MCF 10A (cell line): ENCODE results near the gene SMTNL2. TPM values are rescaled to one million over a fixed set of nuclear protein-coding genes. Genes with fewer than 3 reads are reported as not detected.

Experiments
- BruUV-seq: library from RNA; stranded (reverse); fragments of 400-500 nt; replicated peaks from 2 replicates; lab custom pipeline; 2021; lab: Mats Ljungman, UMichigan
- CTCF ChIA-PET: fragments of 300-600 bp; sonication (Branson Sonifier 250); formaldehyde crosslinking; extraction: SDS; loops from one replicate; lab custom pipeline; 2021; ENCODE audit warnings: antibody characterized with exemption, inconsistent platforms; lab: Yijun Ruan, JAX
- POLR2A ChIA-PET: fragments of 300-600, 350-650 bp; sonication (Branson Sonifier 250); formaldehyde crosslinking; extraction: SDS; loops from one replicate; lab custom pipeline; 2020; ENCODE audit warnings: antibody characterized with exemption, inconsistent platforms; lab: Yijun Ruan, JAX
- DNase-seq: peaks from one replicate; pipeline ENCODE4 v3.0.0-alpha.2; 2018; ENCODE audit not compliant: unreplicated experiment
- H3K27ac Mint-ChIP-seq: one replicate; pipeline ENCODE4 v1.8.0; 2022; ENCODE audit warnings: mild to moderate bottlenecking, low read depth, mixed read lengths; ENCODE audit not compliant: unreplicated experiment
- H3K27me3 Mint-ChIP-seq: one replicate; pipeline ENCODE4 v1.8.0; 2022; ENCODE audit warnings: mixed read lengths; ENCODE audit not compliant: insufficient read depth, unreplicated experiment
- H3K36me3 Mint-ChIP-seq: one replicate; pipeline ENCODE4 v1.8.0; 2022; ENCODE audit warnings: mild to moderate bottlenecking, moderate library complexity, mixed read lengths; ENCODE audit not compliant: insufficient read depth, unreplicated experiment
- H3K4me1 Mint-ChIP-seq: one replicate; pipeline ENCODE4 v1.8.0; 2022; ENCODE audit warnings: mixed read lengths; ENCODE audit not compliant: insufficient read depth, unreplicated experiment
- H3K4me3 Mint-ChIP-seq: one replicate; pipeline ENCODE4 v1.8.0; 2022; ENCODE audit warnings: mild to moderate bottlenecking, moderate library complexity, mixed read lengths; ENCODE audit not compliant: unreplicated experiment
- H3K9me3 Mint-ChIP-seq: one replicate; pipeline ENCODE4 v1.8.0; 2022; ENCODE audit warnings: mixed read lengths; ENCODE audit not compliant: unreplicated experiment
- intact Hi-C: fragments of 100-400 bp; cut with micrococcal nuclease; formaldehyde crosslinking; loops from 2 replicates; pipeline ENCODE4 v1.14.1; 2022
- total RNA-seq: library from RNA; stranded (reverse); gene quantifications from 2 replicates; pipeline ENCODE4 v1.2.3, GENCODE V29; 2022
- TF ChIP-seq, protein P1 (sequence below): fragments of 200-600 bp; IDR thresholded peaks from one replicate; pipeline ENCODE4 v1.8.0; 2022; ENCODE audit warnings: antibody characterized with exemption, mild to moderate bottlenecking; ENCODE audit not compliant: unreplicated experiment

The SMTNL2 gene
- total RNA-seq, 1 experiment from 2014 or later = not detected

DNA sequence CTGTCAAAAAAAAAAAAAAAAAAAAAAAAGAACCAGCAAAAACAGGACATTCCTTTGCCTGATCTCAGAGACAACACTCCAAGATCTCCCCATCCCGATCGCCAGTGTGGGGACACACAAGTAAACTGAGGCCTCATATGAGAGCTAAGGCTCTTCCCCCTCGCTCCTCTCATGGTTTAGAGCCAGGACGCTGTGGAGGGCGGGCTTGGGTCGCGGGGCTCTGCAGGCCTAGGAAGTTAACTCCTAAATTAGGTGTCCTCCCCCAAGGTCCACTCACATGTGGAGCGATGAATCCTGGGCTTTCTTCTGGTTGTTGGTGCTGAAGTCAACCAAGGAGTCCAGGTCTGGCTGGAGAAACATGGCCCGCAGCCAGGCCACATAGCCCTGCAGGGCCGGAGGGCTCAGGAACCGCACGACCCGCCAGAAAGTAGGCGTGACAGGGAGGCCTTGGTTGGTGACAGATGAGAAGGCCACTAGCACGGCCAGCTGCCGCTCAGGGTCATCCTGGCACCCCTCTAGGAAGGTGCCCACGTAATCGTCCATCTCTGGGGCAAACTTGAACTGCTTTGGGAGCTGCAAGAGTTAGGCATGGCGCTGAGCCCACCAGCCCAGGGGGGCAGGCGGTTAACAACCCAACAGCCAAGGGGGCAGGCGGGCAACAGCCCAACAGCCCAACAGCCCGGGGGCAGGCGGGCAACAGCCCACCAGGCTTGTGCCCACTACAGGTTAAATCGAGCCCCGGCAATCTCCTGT, 34.4 kb upstream of the SMTNL2 start:
- no peaks in the 10 kb centered on the region for H3K27me3 Mint-ChIP-seq

DNA sequence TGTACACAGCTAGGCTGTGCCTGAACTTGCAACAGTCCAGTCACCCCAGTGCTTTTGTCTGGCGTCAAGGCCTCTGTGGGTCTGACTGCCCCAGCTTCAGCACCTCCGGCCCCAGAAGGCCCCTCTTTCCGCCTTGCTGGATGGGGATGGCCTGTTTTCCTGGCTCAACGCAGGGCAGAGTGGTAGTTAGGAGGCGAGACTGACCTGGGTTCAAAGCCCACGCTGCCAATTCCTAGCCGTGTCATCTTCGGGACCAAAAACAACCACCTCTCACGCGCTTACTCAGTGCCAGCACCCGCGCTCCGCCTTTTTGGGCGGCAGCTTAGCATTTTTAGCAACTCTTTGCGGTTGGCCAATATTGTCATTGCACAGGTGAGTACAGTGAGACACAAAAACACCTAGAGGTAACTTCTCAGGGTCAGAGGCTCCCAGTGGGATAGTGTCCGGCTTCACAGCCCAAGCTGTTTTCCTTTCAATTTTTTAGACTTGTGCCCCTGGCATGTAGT, 33.7 kb upstream of the SMTNL2 start:
- CTCF ChIA-PET = interaction anchor here (1.2 to 1.6 kb wide), 2 partner anchors 17 to 130 kb away, joined by 3 to 4 read pairs; no protein-coding TSS in a partner anchor
- POLR2A ChIA-PET = no interaction called here
- H3K36me3 Mint-ChIP-seq = peaks cover 84% of the 10 kb centered on the region
- H3K27ac Mint-ChIP-seq = no peak overlapping the region
- BruUV-seq = no TSS peak
- H3K4me3 Mint-ChIP-seq = no peak overlapping the region
- H3K4me1 Mint-ChIP-seq = peaks cover under 1% of the 10 kb centered on the region
- TF ChIP-seq, protein P1, sequence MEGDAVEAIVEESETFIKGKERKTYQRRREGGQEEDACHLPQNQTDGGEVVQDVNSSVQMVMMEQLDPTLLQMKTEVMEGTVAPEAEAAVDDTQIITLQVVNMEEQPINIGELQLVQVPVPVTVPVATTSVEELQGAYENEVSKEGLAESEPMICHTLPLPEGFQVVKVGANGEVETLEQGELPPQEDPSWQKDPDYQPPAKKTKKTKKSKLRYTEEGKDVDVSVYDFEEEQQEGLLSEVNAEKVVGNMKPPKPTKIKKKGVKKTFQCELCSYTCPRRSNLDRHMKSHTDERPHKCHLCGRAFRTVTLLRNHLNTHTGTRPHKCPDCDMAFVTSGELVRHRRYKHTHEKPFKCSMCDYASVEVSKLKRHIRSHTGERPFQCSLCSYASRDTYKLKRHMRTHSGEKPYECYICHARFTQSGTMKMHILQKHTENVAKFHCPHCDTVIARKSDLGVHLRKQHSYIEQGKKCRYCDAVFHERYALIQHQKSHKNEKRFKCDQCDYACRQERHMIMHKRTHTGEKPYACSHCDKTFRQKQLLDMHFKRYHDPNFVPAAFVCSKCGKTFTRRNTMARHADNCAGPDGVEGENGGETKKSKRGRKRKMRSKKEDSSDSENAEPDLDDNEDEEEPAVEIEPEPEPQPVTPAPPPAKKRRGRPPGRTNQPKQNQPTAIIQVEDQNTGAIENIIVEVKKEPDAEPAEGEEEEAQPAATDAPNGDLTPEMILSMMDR = no peak
- no peaks in the 10 kb centered on the region for H3K9me3 Mint-ChIP-seq
- no peak for DNase-seq
- no peaks in the 10 kb centered on the region for H3K27me3 Mint-ChIP-seq
- intact Hi-C loops = no loop called here

More for the DNA sequence above, 34.4 kb upstream of the SMTNL2 start:
- intact Hi-C loops = no loop called here
- Mint-ChIP-seq H3K9me3 (no peaks in the 10 kb centered on the region), H3K4me1 (no peaks in the 10 kb centered on the region), H3K4me3 (no peak overlapping the region), H3K36me3 (peaks cover 87% of the 10 kb centered on the region), H3K27ac (no peak overlapping the region)
- TF ChIP-seq, protein P1 = no peak
- CTCF ChIA-PET = interaction anchor here (0.6 to 0.7 kb wide), 2 partner anchors 16 to 98 kb away, joined by 3 read pairs; no protein-coding TSS in a partner anchor
- DNase-seq = no peak
- no TSS peak for BruUV-seq
- POLR2A ChIA-PET = interaction anchor here (0.5 kb wide), 1 partner anchor 133 kb away, joined by 3 read pairs; no protein-coding TSS in a partner anchor

DNA sequence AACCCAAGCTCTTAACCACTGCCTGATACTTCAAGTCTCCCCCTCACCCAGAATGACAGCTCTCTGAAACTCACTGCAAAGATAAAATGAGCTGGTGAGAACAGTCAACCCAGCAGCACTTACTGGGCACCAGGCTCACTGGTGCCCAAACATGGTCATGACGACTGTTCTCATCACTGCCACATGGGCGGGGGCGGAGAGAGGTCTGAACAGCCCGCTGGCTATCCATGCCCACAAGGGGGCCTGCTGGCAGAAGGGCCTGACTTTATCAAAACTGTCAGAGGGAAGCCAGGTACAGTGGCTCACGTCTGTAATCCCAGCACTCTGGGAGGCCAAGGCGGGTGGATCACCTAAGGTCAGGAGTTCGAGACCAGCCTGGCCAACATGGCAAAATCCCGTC, 33.2 kb upstream of the SMTNL2 start:
- TF ChIP-seq, protein P1 = no peak
- Mint-ChIP-seq H3K9me3 (no peaks in the 10 kb centered on the region), H3K27me3 (no peaks in the 10 kb centered on the region), H3K36me3 (peaks cover 79% of the 10 kb centered on the region), H3K4me3 (no peak overlapping the region), H3K4me1 (peaks cover 6% of the 10 kb centered on the region), H3K27ac (no peak overlapping the region)
- ChIA-PET POLR2A (no interaction called here), CTCF (interaction anchor here (1.2 to 1.6 kb wide), 3 partner anchors 13 to 131 kb away, joined by 3 to 4 read pairs (median 4); no protein-coding TSS in a partner anchor)
- no TSS peak for BruUV-seq
- intact Hi-C loops = no loop called here
- no peak for DNase-seq

- Mint-ChIP-seq H3K36me3 (peaks cover 70% of the 10 kb centered on the region), H3K9me3 (no peaks in the 10 kb centered on the region), H3K4me1 (peaks cover 9% of the 10 kb centered on the region), H3K27ac (no peak overlapping the region), H3K27me3 (no peaks in the 10 kb centered on the region), H3K4me3 (no peak overlapping the region)
- intact Hi-C loops = no loop called here
- ChIA-PET CTCF (interaction anchor here (1.1 to 1.6 kb wide), 4 partner anchors 10 to 131 kb away, joined by 3 to 4 read pairs (median 4); no protein-coding TSS in a partner anchor), POLR2A (interaction anchor here (1.2 kb wide), 1 partner anchor 39 kb away, joined by 4 read pairs; no protein-coding TSS in a partner anchor)
- TF ChIP-seq, protein P1 = no peak
- no peak for DNase-seq
- BruUV-seq = no TSS peak
These were observed 32.4 kb upstream of the SMTNL2 start for GRCh38 chr17:4551796-4552525.
